PC-3 (cell line): ENCODE measurements around the gene LENEP. TPM values are rescaled to one million over a fixed set of nuclear protein-coding genes. Genes with fewer than 3 reads are reported as not detected.

ENCODE experiments used
- ATAC-seq: fragments of 200-7000 bp; cut with Tn5 transposase; 2 replicates; pipeline ENCODE4 v1.9.1; 2020; ENCODE audit warnings: mild to moderate bottlenecking, moderate library complexity
- BruUV-seq: library from RNA; stranded (reverse); fragments of 400-500 nt; replicated peaks from 2 replicates; lab custom pipeline; 2021; lab: Mats Ljungman, UMichigan
- CTCF ChIA-PET: fragments of 300-600 bp; sonication (Branson Sonifier 250); formaldehyde crosslinking; loops from one replicate; lab custom pipeline; 2022; ENCODE audit warnings: antibody characterized with exemption; lab: Charles Lee
- POLR2A ChIA-PET: fragments of 300-600 bp; sonication (Branson Sonifier 250); formaldehyde crosslinking; loops from one replicate; lab custom pipeline; 2022; ENCODE audit warnings: antibody characterized with exemption; ENCODE audit not compliant: unreplicated experiment; lab: Charles Lee
- DNase-seq: peaks from one replicate; pipeline ENCODE4 v3.0.0-alpha.2; 2015
- H2AFZ ChIP-seq: fragments of 300-600 bp; sonication (generic); 2 replicates; pipeline ENCODE4 v1.6.0; 2016; ENCODE audit warnings: antibody characterized with exemption, low read length
- H3F3A ChIP-seq: fragments of 300-600 bp; sonication (generic); one replicate; pipeline ENCODE4 v1.6.0; 2017; ENCODE audit warnings: antibody characterized with exemption, low read length, control low read depth, mild to moderate bottlenecking; ENCODE audit not compliant: unreplicated experiment
- H3K27ac ChIP-seq: fragments of 300-600 bp; sonication (generic); 2 replicates; pipeline ENCODE4 v1.5.1; 2016; ENCODE audit warnings: mild to moderate bottlenecking, low read length
- H3K27me3 ChIP-seq: fragments of 300-600 bp; sonication (generic); 2 replicates; pipeline ENCODE4 v1.6.1; 2016; ENCODE audit warnings: low read length, mixed read lengths
- H3K36me3 ChIP-seq: fragments of 300-600 bp; sonication (generic); 2 replicates; pipeline ENCODE4 v1.6.1; 2016; ENCODE audit warnings: low read depth, mixed run types, low read length, mixed read lengths
- H3K4me1 ChIP-seq: fragments of 300-600 bp; sonication (generic); 2 replicates; pipeline ENCODE4 v1.5.1; 2016; ENCODE audit warnings: low read length; ENCODE audit not compliant: insufficient read depth
- H3K4me2 ChIP-seq: fragments of 300-600 bp; sonication (generic); 2 replicates; pipeline ENCODE4 v1.6.0; 2016; ENCODE audit warnings: low read length
- H3K4me3 ChIP-seq: fragments of 300-600 bp; sonication (generic); 2 replicates; pipeline ENCODE4 v1.5.1; 2016; ENCODE audit warnings: mild to moderate bottlenecking, low read length, mixed read lengths
- H3K79me2 ChIP-seq: fragments of 300-600 bp; sonication (generic); 2 replicates; pipeline ENCODE4 v1.6.1; 2017; ENCODE audit warnings: low read length, mixed read lengths
- H3K9ac ChIP-seq: fragments of 300-600 bp; sonication (generic); 2 replicates; pipeline ENCODE4 v1.6.0; 2016; ENCODE audit warnings: mild to moderate bottlenecking, low read length
- H3K9me2 ChIP-seq: fragments of 300-600 bp; sonication (generic); replicated peaks from 2 replicates; pipeline ENCODE4 v1.6.1; 2016; ENCODE audit warnings: mixed run types, low read length, mixed read lengths
- H3K9me3 ChIP-seq: fragments of 300-600 bp; sonication (generic); 2 replicates; pipeline ENCODE4 v1.6.1; 2016; ENCODE audit warnings: low read length, mixed read lengths
- H4K20me1 ChIP-seq: fragments of 300-600 bp; sonication (generic); 2 replicates; pipeline ENCODE4 v1.6.1; 2016; ENCODE audit warnings: low read length, mixed read lengths
- EZH2 ChIP-seq: fragments of 300-600 bp; sonication (generic); IDR thresholded peaks from one replicate; pipeline ENCODE4 v1.6.1; 2017; ENCODE audit warnings: antibody characterized with exemption, mild to moderate bottlenecking, low read length; ENCODE audit not compliant: unreplicated experiment
- EZH2phosphoT487 ChIP-seq: fragments of 300-600 bp; sonication (generic); IDR thresholded peaks from 2 replicates; pipeline ENCODE4 v1.6.1; 2018; ENCODE audit warnings: mild to moderate bottlenecking, antibody characterized with exemption, low read length, borderline replicate concordance
- intact Hi-C: fragments of 100-400 bp; cut with micrococcal nuclease; formaldehyde crosslinking; loops from 2 replicates; pipeline ENCODE4 v1.9.0; 2023
- total RNA-seq: library from RNA; depleted of rRNA; stranded (reverse); fragments of >200 nt; gene quantifications from 2 replicates; pipeline ENCODE4 v1.2.3, GENCODE V29; 2014
- TF ChIP-seq, protein P1 (sequence below): fragments of 300-600 bp; sonication (generic); conservative IDR thresholded peaks from 2 replicates; pipeline ENCODE4 v1.5.1; 2017; ENCODE audit warnings: antibody characterized with exemption, low read depth, mild to moderate bottlenecking, low read length

The LENEP gene
- total RNA-seq, 1 experiment from 2014 or later, result not detected

DNA sequence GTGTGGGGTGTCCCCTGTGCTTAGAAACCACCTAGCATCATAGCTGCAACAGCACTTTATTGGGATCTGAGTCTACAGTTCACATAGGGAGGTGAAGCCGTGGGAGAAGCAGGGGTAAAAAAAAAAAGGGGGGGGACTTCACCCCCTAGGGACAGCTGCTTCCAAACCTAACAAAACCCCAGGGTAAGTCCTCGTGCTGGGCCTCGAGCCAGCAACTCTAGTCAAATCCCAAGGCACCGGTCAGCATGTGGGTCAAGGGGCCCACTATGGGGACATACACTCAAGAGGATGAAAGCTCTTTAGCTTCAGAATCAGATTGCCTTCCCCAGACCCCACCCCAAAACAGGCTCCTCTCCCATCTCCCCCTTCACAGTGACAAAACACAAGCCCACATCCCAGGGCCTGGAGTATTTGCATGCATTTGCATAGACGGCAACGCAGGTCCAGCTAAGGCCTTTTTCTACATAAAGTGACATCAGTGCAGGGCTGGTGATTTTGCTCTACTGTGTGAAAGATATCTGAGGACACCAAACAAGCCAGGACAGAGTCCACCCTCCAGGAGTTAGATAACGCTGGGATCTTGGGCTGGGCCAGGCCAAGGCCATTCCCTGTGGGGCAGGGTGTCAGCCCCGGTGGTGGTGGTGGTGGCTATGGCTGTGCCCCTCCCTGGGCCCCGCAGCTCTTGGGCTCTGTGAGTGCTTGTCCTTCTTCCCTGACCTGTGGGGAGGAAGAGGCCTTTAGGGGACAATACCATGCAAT is 48.8 kb upstream of the LENEP start:
- Histone ChIP-seq H3K9ac (no peak overlapping the region), H3K9me3 (no peaks in the 10 kb centered on the region), H3K4me3 (no peak overlapping the region), H3K4me1 (peaks cover 6% of the 10 kb centered on the region; the same call in 1 of the 2 replicates), H3K27me3 (no peaks in the 10 kb centered on the region), H3K4me2 (no peak overlapping the region), H3K36me3 (no peaks in the 10 kb centered on the region), H4K20me1 (no peaks in the 10 kb centered on the region), H3K9me2 (no peaks in the 10 kb centered on the region), H3K79me2 (no peaks in the 10 kb centered on the region), H3F3A (no peaks in the 10 kb centered on the region), H3K27ac (no peak overlapping the region), H2AFZ (no peak overlapping the region)
- no peak for ATAC-seq
- BruUV-seq, result no TSS peak
- ChIA-PET POLR2A (no interaction called here), CTCF (interaction anchor here (0.5 to 1.3 kb wide), 7 partner anchors 11 to 433 kb away, joined by 3 to 8 read pairs (median 5); partner anchors contain the start of gene PBXIP1)
- intact Hi-C loops, result no loop called here
- no peak for TF ChIP-seq EZH2
- TF ChIP-seq, protein P1, sequence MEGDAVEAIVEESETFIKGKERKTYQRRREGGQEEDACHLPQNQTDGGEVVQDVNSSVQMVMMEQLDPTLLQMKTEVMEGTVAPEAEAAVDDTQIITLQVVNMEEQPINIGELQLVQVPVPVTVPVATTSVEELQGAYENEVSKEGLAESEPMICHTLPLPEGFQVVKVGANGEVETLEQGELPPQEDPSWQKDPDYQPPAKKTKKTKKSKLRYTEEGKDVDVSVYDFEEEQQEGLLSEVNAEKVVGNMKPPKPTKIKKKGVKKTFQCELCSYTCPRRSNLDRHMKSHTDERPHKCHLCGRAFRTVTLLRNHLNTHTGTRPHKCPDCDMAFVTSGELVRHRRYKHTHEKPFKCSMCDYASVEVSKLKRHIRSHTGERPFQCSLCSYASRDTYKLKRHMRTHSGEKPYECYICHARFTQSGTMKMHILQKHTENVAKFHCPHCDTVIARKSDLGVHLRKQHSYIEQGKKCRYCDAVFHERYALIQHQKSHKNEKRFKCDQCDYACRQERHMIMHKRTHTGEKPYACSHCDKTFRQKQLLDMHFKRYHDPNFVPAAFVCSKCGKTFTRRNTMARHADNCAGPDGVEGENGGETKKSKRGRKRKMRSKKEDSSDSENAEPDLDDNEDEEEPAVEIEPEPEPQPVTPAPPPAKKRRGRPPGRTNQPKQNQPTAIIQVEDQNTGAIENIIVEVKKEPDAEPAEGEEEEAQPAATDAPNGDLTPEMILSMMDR, result no peak
- TF ChIP-seq EZH2phosphoT487, result no peak
- DNase-seq, result no peak

- H2AFZ ChIP-seq, result no peak overlapping the region
- no peaks in the 10 kb centered on the region for H3K9me2 ChIP-seq
- H3K36me3 ChIP-seq, result no peaks in the 10 kb centered on the region
- CTCF ChIA-PET, result no interaction called here
- no peak overlapping the region for H3K27ac ChIP-seq
- no peak overlapping the region for H3K4me3 ChIP-seq
- DNase-seq, result no peak
- intact Hi-C loops, result no loop called here
- H3K9me3 ChIP-seq, result no peaks in the 10 kb centered on the region
- no peak for ATAC-seq
- H3K27me3 ChIP-seq, result no peaks in the 10 kb centered on the region
- TSS peak; percentile 47 for BruUV-seq
- H3K4me2 ChIP-seq, result no peak overlapping the region
- H3K9ac ChIP-seq, result no peak overlapping the region
- POLR2A ChIA-PET, result no interaction called here
- H3K79me2 ChIP-seq, result no peaks in the 10 kb centered on the region
- no peak for TF ChIP-seq EZH2phosphoT487
- no peak for TF ChIP-seq EZH2
- TF ChIP-seq, protein P1, result no peak
- H4K20me1 ChIP-seq, result no peaks in the 10 kb centered on the region
- H3F3A ChIP-seq, result no peaks in the 10 kb centered on the region
- H3K4me1 ChIP-seq, result 0 out of 2 replicates have a peak, but pooled peaks cover 1% of the 10 kb centered on the region
Measured at GRCh38 chr1:154945160-154945961, 48.0 kb upstream of the LENEP start.
